Measurements from ENCODE around the gene ZFP1.

- TF ChIP-seq, protein P1, sequence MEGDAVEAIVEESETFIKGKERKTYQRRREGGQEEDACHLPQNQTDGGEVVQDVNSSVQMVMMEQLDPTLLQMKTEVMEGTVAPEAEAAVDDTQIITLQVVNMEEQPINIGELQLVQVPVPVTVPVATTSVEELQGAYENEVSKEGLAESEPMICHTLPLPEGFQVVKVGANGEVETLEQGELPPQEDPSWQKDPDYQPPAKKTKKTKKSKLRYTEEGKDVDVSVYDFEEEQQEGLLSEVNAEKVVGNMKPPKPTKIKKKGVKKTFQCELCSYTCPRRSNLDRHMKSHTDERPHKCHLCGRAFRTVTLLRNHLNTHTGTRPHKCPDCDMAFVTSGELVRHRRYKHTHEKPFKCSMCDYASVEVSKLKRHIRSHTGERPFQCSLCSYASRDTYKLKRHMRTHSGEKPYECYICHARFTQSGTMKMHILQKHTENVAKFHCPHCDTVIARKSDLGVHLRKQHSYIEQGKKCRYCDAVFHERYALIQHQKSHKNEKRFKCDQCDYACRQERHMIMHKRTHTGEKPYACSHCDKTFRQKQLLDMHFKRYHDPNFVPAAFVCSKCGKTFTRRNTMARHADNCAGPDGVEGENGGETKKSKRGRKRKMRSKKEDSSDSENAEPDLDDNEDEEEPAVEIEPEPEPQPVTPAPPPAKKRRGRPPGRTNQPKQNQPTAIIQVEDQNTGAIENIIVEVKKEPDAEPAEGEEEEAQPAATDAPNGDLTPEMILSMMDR (IDR thresholded peaks at IDR 0.05) = no peak
- TF ChIP-seq POLR2A (IDR thresholded peaks at IDR 0.05) = no peak
- no peak for TF ChIP-seq POLR2AphosphoS5 (IDR thresholded peaks at IDR 0.05)
These were observed 48.5 kb downstream of the ZFP1 start for GRCh38 chr16:75196836-75197235.

All from breast epithelium (tissue), 3 donors.